Measurements from ENCODE around the gene SP140L.

DNA sequence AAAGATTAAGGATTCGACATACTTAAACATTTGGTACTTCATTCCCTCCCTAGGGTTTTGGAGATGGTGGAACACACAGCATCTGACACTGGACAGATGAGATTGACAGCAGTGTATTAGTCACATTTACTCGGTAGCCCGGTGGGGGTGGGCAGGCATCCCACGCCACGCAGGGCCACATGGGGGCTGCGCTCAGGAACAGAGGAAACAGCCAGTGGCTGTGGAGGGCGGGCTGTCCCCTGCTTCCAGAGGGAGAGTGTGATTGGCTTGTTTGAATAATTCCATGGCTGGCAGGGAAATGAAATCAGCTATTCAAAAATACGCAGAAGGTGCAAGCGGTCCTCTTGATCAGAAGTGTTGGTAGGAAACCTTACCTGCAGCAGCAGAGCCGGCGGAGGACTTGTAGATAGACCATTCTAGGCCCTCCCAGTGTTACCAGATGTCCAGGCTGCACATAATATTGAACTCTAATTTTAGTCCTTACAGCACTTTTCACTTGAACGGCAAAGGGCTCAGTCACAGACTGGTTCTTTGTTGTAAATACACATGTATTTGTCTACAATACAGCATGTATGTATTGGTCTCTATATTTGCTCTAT is 18.5 kb upstream of the SP140L start:
- no peak for TF ChIP-seq POLR2A (IDR thresholded peaks at IDR 0.05)
- TF ChIP-seq, protein P1, sequence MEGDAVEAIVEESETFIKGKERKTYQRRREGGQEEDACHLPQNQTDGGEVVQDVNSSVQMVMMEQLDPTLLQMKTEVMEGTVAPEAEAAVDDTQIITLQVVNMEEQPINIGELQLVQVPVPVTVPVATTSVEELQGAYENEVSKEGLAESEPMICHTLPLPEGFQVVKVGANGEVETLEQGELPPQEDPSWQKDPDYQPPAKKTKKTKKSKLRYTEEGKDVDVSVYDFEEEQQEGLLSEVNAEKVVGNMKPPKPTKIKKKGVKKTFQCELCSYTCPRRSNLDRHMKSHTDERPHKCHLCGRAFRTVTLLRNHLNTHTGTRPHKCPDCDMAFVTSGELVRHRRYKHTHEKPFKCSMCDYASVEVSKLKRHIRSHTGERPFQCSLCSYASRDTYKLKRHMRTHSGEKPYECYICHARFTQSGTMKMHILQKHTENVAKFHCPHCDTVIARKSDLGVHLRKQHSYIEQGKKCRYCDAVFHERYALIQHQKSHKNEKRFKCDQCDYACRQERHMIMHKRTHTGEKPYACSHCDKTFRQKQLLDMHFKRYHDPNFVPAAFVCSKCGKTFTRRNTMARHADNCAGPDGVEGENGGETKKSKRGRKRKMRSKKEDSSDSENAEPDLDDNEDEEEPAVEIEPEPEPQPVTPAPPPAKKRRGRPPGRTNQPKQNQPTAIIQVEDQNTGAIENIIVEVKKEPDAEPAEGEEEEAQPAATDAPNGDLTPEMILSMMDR (IDR thresholded peaks at IDR 0.05): no peak
